Endodermal cell (in vitro differentiated cells): ENCODE measurements around the gene CYSLTR2. TPM values are rescaled to one million over a fixed set of nuclear protein-coding genes. Genes with fewer than 3 reads are reported as not detected.

Experiments
- DNase-seq: peaks from one replicate; pipeline ENCODE4 v3.0.0-alpha.2; 2017
- H3K27ac ChIP-seq: 2 replicates; pipeline ENCODE4 v1.5.1; 2013; ENCODE audit warnings: mild to moderate bottlenecking, low read depth, low read length, moderate library complexity
- H3K27me3 ChIP-seq: 2 replicates; pipeline ENCODE4 v1.6.1; 2013; ENCODE audit warnings: mild to moderate bottlenecking, low read length, moderate library complexity; ENCODE audit not compliant: insufficient read depth, control insufficient read depth, poor library complexity, severe bottlenecking
- H3K36me3 ChIP-seq: 2 replicates; pipeline ENCODE4 v1.7.0; 2013; ENCODE audit warnings: mild to moderate bottlenecking, low read length, moderate library complexity; ENCODE audit not compliant: control insufficient read depth, insufficient read depth
- H3K4me1 ChIP-seq: one replicate; pipeline ENCODE4 v1.7.0; 2013; ENCODE audit warnings: low read length; ENCODE audit not compliant: control insufficient read depth, insufficient read depth
- H3K4me3 ChIP-seq: 2 replicates; pipeline ENCODE4 v1.5.1; 2013; ENCODE audit warnings: mild to moderate bottlenecking, low read length, moderate library complexity
- H3K9ac ChIP-seq: 2 replicates; pipeline ENCODE4 v1.6.1; 2013; ENCODE audit warnings: mild to moderate bottlenecking, low read length, moderate library complexity; ENCODE audit not compliant: poor library complexity, severe bottlenecking; ENCODE audit errors: extremely low read depth
- H3K9me3 ChIP-seq: 2 replicates; pipeline ENCODE4 v1.6.1; 2013; ENCODE audit warnings: mild to moderate bottlenecking, low read length, moderate library complexity; ENCODE audit not compliant: control insufficient read depth
- H3K27ac Mint-ChIP-seq: 2 replicates; pipeline ENCODE4 v1.8.0; 2020; ENCODE audit warnings: mixed read lengths
- H3K27me3 Mint-ChIP-seq: 2 replicates; pipeline ENCODE4 v1.8.0; 2021; ENCODE audit warnings: mild to moderate bottlenecking, mixed read lengths; ENCODE audit not compliant: insufficient read depth
- H3K36me3 Mint-ChIP-seq: 2 replicates; pipeline ENCODE4 v1.8.0; 2020; ENCODE audit warnings: low read depth, mixed read lengths
- H3K4me1 Mint-ChIP-seq: 2 replicates; pipeline ENCODE4 v1.8.0; 2020; ENCODE audit warnings: mixed read lengths
- H3K4me3 Mint-ChIP-seq: 2 replicates; pipeline ENCODE4 v1.8.0; 2020; ENCODE audit warnings: mild to moderate bottlenecking, moderate library complexity, mixed read lengths
- H3K9me3 Mint-ChIP-seq: 2 replicates; pipeline ENCODE4 v1.8.0; 2020; ENCODE audit warnings: mild to moderate bottlenecking, mixed read lengths
- CTCF ChIP-seq: fragments of 200-600 bp; sonication (generic); conservative IDR thresholded peaks from 2 replicates; pipeline ENCODE4 v1.5.0; 2021; ENCODE audit warnings: antibody characterized with exemption, mild to moderate bottlenecking
- WGBS, 2 experiments: methylation state at CpG; one replicate each; pipeline versions ENCODE4 v1.1.5 to v1.1.7; 2013; ENCODE audit warnings: missing lambda C conversion rate in 2 of 2, mixed read lengths in 1 of 2; ENCODE audit not compliant: insufficient coverage in 1 of 2, insufficient read length in 1 of 2; 5-methylcytosine and 5-hydroxymethylcytosine counted together
- total RNA-seq, 2 donors: library from RNA; stranded (reverse); fragmentation: NEBNext Ultra II Directional in 1 of 2; extraction: Animal tissue kit (Norgen Biotek cat#: 25700) in 1 of 2; gene quantifications; 2 replicates in 1 of 2; 3 replicates in 1 of 2; pipeline ENCODE4 v1.2.1, GENCODE V29; 2021

Gene CYSLTR2
- total RNA-seq, 2 donors from 2014 or later = not detected

DNA sequence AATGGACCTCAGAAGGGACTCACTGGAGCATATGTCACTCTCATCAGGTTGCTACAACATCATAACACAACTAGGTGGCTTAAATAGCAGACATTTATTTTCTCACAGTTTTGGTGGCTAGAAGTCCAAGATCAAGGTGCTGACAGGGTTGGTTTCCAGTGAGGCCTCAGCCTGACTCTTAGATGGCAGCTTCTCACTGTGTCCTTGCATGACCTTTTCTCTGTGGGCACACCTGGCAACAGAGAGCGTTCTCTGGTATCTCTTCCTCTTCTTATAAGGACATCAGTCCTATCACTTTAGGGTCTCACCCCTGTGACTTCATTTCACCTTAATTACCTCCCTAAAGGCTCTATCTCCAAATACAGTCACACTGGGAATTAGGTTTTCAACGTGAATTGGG is 74.5 kb downstream of the CYSLTR2 start:
- Histone ChIP-seq H3K27ac (no peak overlapping the region), H3K9me3 (peaks cover 12% of the 10 kb centered on the region), H3K36me3 (no peaks in the 10 kb centered on the region), H3K4me1 (no peaks in the 10 kb centered on the region), H3K4me3 (no peak overlapping the region), H3K27me3 (no peaks in the 10 kb centered on the region), H3K9ac (no peak overlapping the region)
- Mint-ChIP-seq H3K9me3 (peaks cover 3% of the 10 kb centered on the region), H3K27ac (no peak overlapping the region), H3K4me3 (no peak overlapping the region), H3K27me3 (peaks cover 4% of the 10 kb centered on the region), H3K36me3 (no peaks in the 10 kb centered on the region), H3K4me1 (peaks cover 7% of the 10 kb centered on the region)
- no peak for TF ChIP-seq CTCF
- WGBS, 2 experiments = 83 to 93% methylated on average over 2 of the region's 2 CpGs
- DNase-seq = no peak

GRCh38 chr13:48728876-48729275 is 75.1 kb downstream of the CYSLTR2 start:
- no peak overlapping the region for H3K4me3 ChIP-seq
- Mint-ChIP-seq H3K27ac (no peak overlapping the region), H3K4me1 (peaks cover 7% of the 10 kb centered on the region), H3K36me3 (no peaks in the 10 kb centered on the region), H3K27me3 (peaks cover 4% of the 10 kb centered on the region), H3K9me3 (peaks cover 3% of the 10 kb centered on the region), H3K4me3 (no peak overlapping the region)
- no peak overlapping the region for H3K27ac ChIP-seq
- peaks cover 8% of the 10 kb centered on the region for H3K9me3 ChIP-seq
- no peak for DNase-seq
- no peaks in the 10 kb centered on the region for H3K36me3 ChIP-seq
- no peak for TF ChIP-seq CTCF
- WGBS, 2 experiments = 88 to 93% methylated on average over 3 to 4 of the region's 4 CpGs
- H3K9ac ChIP-seq = no peak overlapping the region
- H3K27me3 ChIP-seq = no peaks in the 10 kb centered on the region
- H3K4me1 ChIP-seq = no peaks in the 10 kb centered on the region

DNA sequence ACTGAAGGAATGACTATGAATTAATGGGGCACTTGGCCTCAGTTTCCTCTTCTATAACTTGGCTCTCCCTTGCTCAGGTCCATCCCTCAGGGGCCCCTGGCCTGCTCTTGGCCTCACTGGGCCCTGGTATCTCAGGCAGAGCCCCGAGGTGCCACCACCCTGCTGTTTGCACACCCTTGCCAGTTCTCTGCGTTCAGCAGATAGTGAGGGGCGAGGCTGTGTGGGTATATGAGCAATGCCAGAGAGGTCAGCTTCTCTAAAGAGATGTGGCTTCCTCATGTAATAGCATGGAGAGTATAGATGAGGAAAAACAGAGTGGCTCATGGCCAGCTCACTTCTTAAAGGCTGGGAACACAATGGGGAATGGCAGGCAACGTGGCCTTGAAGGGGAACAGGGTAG is 76.1 kb downstream of the CYSLTR2 start:
- Mint-ChIP-seq H3K27ac (no peak overlapping the region), H3K4me1 (peaks cover 7% of the 10 kb centered on the region), H3K36me3 (no peaks in the 10 kb centered on the region), H3K9me3 (peaks cover 3% of the 10 kb centered on the region), H3K27me3 (peaks cover 4% of the 10 kb centered on the region), H3K4me3 (no peak overlapping the region)
- peaks cover 4% of the 10 kb centered on the region for H3K9me3 ChIP-seq
- DNase-seq = no peak
- no peaks in the 10 kb centered on the region for H3K36me3 ChIP-seq
- H3K4me1 ChIP-seq = no peaks in the 10 kb centered on the region
- WGBS, 2 experiments = 81 to 100% methylated on average over 3 to 4 of the region's 4 CpGs
- TF ChIP-seq CTCF = no peak
- no peak overlapping the region for H3K9ac ChIP-seq
- no peak overlapping the region for H3K27ac ChIP-seq
- no peaks in the 10 kb centered on the region for H3K27me3 ChIP-seq
- H3K4me3 ChIP-seq = no peak overlapping the region
